Measurements from ENCODE around the gene CHD2.

Gene CHD2

DNA sequence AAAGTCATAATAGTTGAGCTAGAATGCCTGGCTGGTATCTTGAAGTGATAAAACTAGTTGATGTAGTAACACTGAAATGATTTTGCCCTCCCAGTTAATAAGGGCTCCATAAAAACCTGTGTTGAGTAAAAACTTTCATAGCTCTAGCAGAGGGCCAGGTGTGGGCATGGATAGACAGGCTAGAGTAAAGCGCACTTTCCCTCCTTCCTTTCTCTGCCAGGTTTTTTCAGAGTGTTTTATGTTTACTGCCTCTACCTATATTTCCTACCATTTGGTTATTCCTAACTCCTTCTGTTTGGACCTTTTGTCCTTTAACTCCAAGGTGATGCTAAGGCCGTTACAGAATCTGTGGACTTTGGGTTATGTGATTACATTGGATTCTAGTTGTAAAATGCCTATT, 25.3 kb downstream of the CHD2 start:
- Histone ChIP-seq H3K9ac (ENCODE audit: low read length) (no peak overlapping the region), H3K4me3 (ENCODE audit: low read depth, low read length, poor library complexity, severe bottlenecking) (no peak overlapping the region), H3K27ac (ENCODE audit: low read depth, low read length, poor library complexity, severe bottlenecking) (no peak overlapping the region), H3K36me3 (ENCODE audit: insufficient read depth, low read length) (peaks cover 97% of the 10 kb centered on the region), H3K4me2 (ENCODE audit: low read length) (no peak overlapping the region), H3K4me1 (ENCODE audit: insufficient read depth, low read length, severe bottlenecking) (peaks cover 25% of the 10 kb centered on the region), H3K9me3 (ENCODE audit: low read length) (no peaks in the 10 kb centered on the region), H4K20me1 (ENCODE audit: insufficient read depth, low read length) (no peaks in the 10 kb centered on the region), H3F3A (ENCODE audit: insufficient read depth, low read length) (no peaks in the 10 kb centered on the region), H3K9me2 (ENCODE audit: low read depth, low read length) (no peaks in the 10 kb centered on the region), H2AFZ (ENCODE audit: low read length) (no peak overlapping the region), H3K27me3 (ENCODE audit: insufficient read depth, low read length) (no peaks in the 10 kb centered on the region), H3K79me2 (ENCODE audit: insufficient read depth, low read length) (peaks cover 38% of the 10 kb centered on the region)
- no peak for TF ChIP-seq EZH2 (IDR thresholded peaks at IDR 0.05; ENCODE audit: borderline replicate concordance, low read length)
- TF ChIP-seq, protein P1, sequence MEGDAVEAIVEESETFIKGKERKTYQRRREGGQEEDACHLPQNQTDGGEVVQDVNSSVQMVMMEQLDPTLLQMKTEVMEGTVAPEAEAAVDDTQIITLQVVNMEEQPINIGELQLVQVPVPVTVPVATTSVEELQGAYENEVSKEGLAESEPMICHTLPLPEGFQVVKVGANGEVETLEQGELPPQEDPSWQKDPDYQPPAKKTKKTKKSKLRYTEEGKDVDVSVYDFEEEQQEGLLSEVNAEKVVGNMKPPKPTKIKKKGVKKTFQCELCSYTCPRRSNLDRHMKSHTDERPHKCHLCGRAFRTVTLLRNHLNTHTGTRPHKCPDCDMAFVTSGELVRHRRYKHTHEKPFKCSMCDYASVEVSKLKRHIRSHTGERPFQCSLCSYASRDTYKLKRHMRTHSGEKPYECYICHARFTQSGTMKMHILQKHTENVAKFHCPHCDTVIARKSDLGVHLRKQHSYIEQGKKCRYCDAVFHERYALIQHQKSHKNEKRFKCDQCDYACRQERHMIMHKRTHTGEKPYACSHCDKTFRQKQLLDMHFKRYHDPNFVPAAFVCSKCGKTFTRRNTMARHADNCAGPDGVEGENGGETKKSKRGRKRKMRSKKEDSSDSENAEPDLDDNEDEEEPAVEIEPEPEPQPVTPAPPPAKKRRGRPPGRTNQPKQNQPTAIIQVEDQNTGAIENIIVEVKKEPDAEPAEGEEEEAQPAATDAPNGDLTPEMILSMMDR (IDR thresholded peaks at IDR 0.05; ENCODE audit: low read length), result no peak

DNA sequence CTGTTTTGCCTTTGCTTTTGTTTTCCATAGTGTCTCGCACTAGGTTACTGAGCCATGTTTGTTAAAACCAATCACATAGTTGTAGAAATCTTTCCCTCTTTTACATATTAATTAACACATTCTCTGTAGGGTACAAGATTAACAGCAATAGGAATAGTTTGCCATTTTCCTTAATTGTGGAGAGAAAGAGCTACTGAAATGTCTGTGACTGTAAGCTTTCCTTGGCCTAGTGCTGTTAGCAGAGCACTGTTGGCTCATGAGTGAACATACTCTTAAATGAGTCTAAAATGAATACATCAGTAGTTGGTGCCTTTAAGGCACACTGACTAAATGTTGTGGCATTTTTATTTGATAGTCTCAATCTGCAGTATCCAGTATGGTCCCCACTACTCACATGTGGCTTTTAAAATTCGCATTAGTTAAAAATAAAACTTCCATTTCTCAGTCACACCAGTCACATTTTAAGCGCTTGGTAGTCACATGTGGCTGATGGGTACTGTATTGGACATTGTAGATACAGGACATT, 28.2 kb downstream of the CHD2 start:
- TF ChIP-seq, protein P1 (IDR thresholded peaks at IDR 0.05; ENCODE audit: low read length), result no peak
- no peak for TF ChIP-seq EZH2 (IDR thresholded peaks at IDR 0.05; ENCODE audit: borderline replicate concordance, low read length)
- H2AFZ ChIP-seq (ENCODE audit: low read length), result no peak overlapping the region
- H3K9ac ChIP-seq (ENCODE audit: low read length), result no peak overlapping the region
- no peaks in the 10 kb centered on the region for H3K27me3 ChIP-seq (ENCODE audit: insufficient read depth, low read length)
- no peak overlapping the region for H3K4me2 ChIP-seq (ENCODE audit: low read length)
- H3F3A ChIP-seq (ENCODE audit: insufficient read depth, low read length), result no peaks in the 10 kb centered on the region
- H3K4me3 ChIP-seq (ENCODE audit: low read depth, low read length, poor library complexity, severe bottlenecking), result no peak overlapping the region
- no peaks in the 10 kb centered on the region for H4K20me1 ChIP-seq (ENCODE audit: insufficient read depth, low read length)
- peaks cover 98% of the 10 kb centered on the region for H3K36me3 ChIP-seq (ENCODE audit: insufficient read depth, low read length)
- H3K79me2 ChIP-seq (ENCODE audit: insufficient read depth, low read length), result peaks cover 10% of the 10 kb centered on the region; the same call in 1 of the 2 replicates
- H3K9me3 ChIP-seq (ENCODE audit: low read length), result no peaks in the 10 kb centered on the region
- H3K27ac ChIP-seq (ENCODE audit: low read depth, low read length, poor library complexity, severe bottlenecking), result no peak overlapping the region
- H3K4me1 ChIP-seq (ENCODE audit: insufficient read depth, low read length, severe bottlenecking), result no peaks in the 10 kb centered on the region
- no peaks in the 10 kb centered on the region for H3K9me2 ChIP-seq (ENCODE audit: low read depth, low read length)

DNA sequence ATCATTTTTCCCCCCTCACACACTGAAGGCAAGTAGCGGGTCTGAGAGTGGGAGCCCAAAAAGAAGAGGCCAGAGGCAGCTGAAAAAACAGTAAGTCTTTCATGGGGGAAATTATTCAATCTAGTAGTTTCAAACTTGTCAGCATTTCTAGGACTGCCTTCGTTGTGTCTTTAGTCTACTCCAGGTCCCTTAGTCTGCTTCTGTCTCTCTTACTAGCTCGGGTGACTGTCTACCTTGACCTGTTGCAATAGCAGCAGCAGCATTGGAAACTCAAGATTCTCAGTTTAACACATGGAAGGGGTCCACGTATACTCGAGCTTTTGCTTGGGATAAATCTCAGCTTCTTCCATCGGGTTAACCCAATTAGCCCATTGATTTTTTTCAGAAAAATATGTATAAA, 28.9 kb downstream of the CHD2 start:
- Histone ChIP-seq H3K9me2 (ENCODE audit: low read depth, low read length) (no peaks in the 10 kb centered on the region), H2AFZ (ENCODE audit: low read length) (no peak overlapping the region), H3K36me3 (ENCODE audit: insufficient read depth, low read length) (peaks cover 98% of the 10 kb centered on the region), H3K79me2 (ENCODE audit: insufficient read depth, low read length) (0 out of 2 replicates have a peak, but pooled peaks cover 4% of the 10 kb centered on the region), H3K9me3 (ENCODE audit: low read length) (no peaks in the 10 kb centered on the region), H4K20me1 (ENCODE audit: insufficient read depth, low read length) (no peaks in the 10 kb centered on the region), H3K9ac (ENCODE audit: low read length) (no peak overlapping the region), H3K4me2 (ENCODE audit: low read length) (no peak overlapping the region), H3F3A (ENCODE audit: insufficient read depth, low read length) (no peaks in the 10 kb centered on the region), H3K27me3 (ENCODE audit: insufficient read depth, low read length) (no peaks in the 10 kb centered on the region), H3K4me1 (ENCODE audit: insufficient read depth, low read length, severe bottlenecking) (no peaks in the 10 kb centered on the region), H3K4me3 (ENCODE audit: low read depth, low read length, poor library complexity, severe bottlenecking) (no peak overlapping the region), H3K27ac (ENCODE audit: low read depth, low read length, poor library complexity, severe bottlenecking) (no peak overlapping the region)
- TF ChIP-seq EZH2 (IDR thresholded peaks at IDR 0.05; ENCODE audit: borderline replicate concordance, low read length), result no peak
- TF ChIP-seq, protein P1 (IDR thresholded peaks at IDR 0.05; ENCODE audit: low read length), result no peak

All from OCI-LY1 (cell line).